Liver (tissue), 9 donors: ENCODE results near the gene CHAT. TPM values are rescaled to one million over a fixed set of nuclear protein-coding genes. Genes with fewer than 3 reads are reported as not detected.

Experiments
- DNase-seq: peaks from one replicate; pipeline ENCODE4 v3.0.0-alpha.2; 2017; ENCODE audit warnings: low spot score
- H3K27ac ChIP-seq, 2 donors: one replicate each; pipeline ENCODE4 v1.7.0; 2013; ENCODE audit warnings: inconsistent platforms in 2 of 2, low read length in 2 of 2, control low read depth in 1 of 2, low read depth in 1 of 2, mild to moderate bottlenecking in 1 of 2
- H3K27me3 ChIP-seq, 4 donors: one replicate each; pipeline versions ENCODE4 v1.6.1 to v1.7.0; 2013; ENCODE audit warnings: low read length in 3 of 4, inconsistent platforms in 1 of 4, mild to moderate bottlenecking in 1 of 4, moderate library complexity in 1 of 4; ENCODE audit not compliant: control insufficient read depth in 4 of 4, insufficient read depth in 4 of 4
- H3K36me3 ChIP-seq, 4 donors: one replicate each; pipeline versions ENCODE4 v1.6.1 to v1.7.0; 2013; ENCODE audit warnings: low read length in 3 of 4, mild to moderate bottlenecking in 3 of 4, low read depth in 1 of 4, moderate library complexity in 1 of 4; ENCODE audit not compliant: control insufficient read depth in 4 of 4, insufficient read depth in 3 of 4
- H3K4me1 ChIP-seq, 4 donors: one replicate each; pipeline versions ENCODE4 v1.6.1 to v1.7.0; 2013; ENCODE audit warnings: low read length in 3 of 4, mild to moderate bottlenecking in 3 of 4, moderate library complexity in 1 of 4; ENCODE audit not compliant: control insufficient read depth in 4 of 4, insufficient read depth in 4 of 4
- H3K4me3 ChIP-seq, 3 donors: one replicate each; pipeline versions ENCODE4 v1.6.1 to v1.7.0; 2013; ENCODE audit warnings: low read length in 3 of 3, control low read depth in 1 of 3, low read depth in 1 of 3, mild to moderate bottlenecking in 1 of 3
- H3K9ac ChIP-seq, 2 donors: one replicate each; pipeline ENCODE4 v1.7.0; 2013; ENCODE audit warnings: low read length in 2 of 2, mild to moderate bottlenecking in 2 of 2, moderate library complexity in 2 of 2, control low read depth in 1 of 2, low read depth in 1 of 2
- H3K9me3 ChIP-seq, 4 donors: one replicate each; pipeline versions ENCODE4 v1.6.1 to v1.7.0; 2013; ENCODE audit warnings: low read length in 3 of 4; ENCODE audit not compliant: control insufficient read depth in 4 of 4
- ATF3 ChIP-seq: IDR thresholded peaks from 2 replicates; pipeline ENCODE4 v1.6.1; 2016; ENCODE audit warnings: antibody characterized with exemption
- CTCF ChIP-seq: fragments of 150-350 bp; IDR thresholded peaks from 2 replicates; pipeline ENCODE4 v1.5.1; 2017; ENCODE audit warnings: improper control_type of control experiment, low read depth, low read length; ENCODE audit not compliant: missing input control
- EGR1 ChIP-seq, 2 donors: IDR thresholded peaks; 2 replicates each; pipeline ENCODE4 v1.6.1; 2016 to 2018; ENCODE audit warnings: antibody characterized with exemption in 2 of 2, low read depth in 2 of 2
- FOXA1 ChIP-seq: IDR thresholded peaks from 2 replicates; pipeline ENCODE4 v1.6.1; 2016; ENCODE audit warnings: antibody characterized with exemption
- FOXA2 ChIP-seq: IDR thresholded peaks from 2 replicates; pipeline ENCODE4 v1.6.1; 2016; ENCODE audit warnings: antibody characterized with exemption
- GABPA ChIP-seq, 2 donors: IDR thresholded peaks in 1 of 2; conservative IDR thresholded peaks in 1 of 2; 2 replicates each; pipeline ENCODE4 v1.6.1; 2016; ENCODE audit warnings: antibody characterized with exemption in 2 of 2, mild to moderate bottlenecking in 1 of 2, moderate library complexity in 1 of 2
- HNF4A ChIP-seq, 2 donors: conservative IDR thresholded peaks; 2 replicates each; pipeline ENCODE4 v1.6.1; 2016; ENCODE audit warnings: antibody characterized with exemption in 2 of 2, mild to moderate bottlenecking in 2 of 2
- HNF4G ChIP-seq: IDR thresholded peaks from 2 replicates; pipeline ENCODE4 v1.6.1; 2016; ENCODE audit warnings: antibody characterized with exemption
- JUND ChIP-seq, 2 donors: IDR thresholded peaks; 2 replicates each; pipeline ENCODE4 v1.6.1; 2016; ENCODE audit warnings: antibody characterized with exemption in 2 of 2
- MAX ChIP-seq: IDR thresholded peaks from 2 replicates; pipeline ENCODE4 v1.6.1; 2016; ENCODE audit warnings: antibody characterized with exemption
- NR2F2 ChIP-seq: IDR thresholded peaks from 2 replicates; pipeline ENCODE4 v1.6.1; 2016; ENCODE audit warnings: antibody characterized with exemption
- RXRA ChIP-seq, 2 donors: IDR thresholded peaks; 2 replicates each; pipeline ENCODE4 v1.6.1; 2017 to 2018; ENCODE audit warnings: antibody characterized with exemption in 2 of 2, mild to moderate bottlenecking in 1 of 2
- SP1 ChIP-seq: IDR thresholded peaks from 2 replicates; pipeline ENCODE4 v1.6.1; 2018; ENCODE audit warnings: antibody characterized with exemption, mild to moderate bottlenecking
- TAF1 ChIP-seq: conservative IDR thresholded peaks from 2 replicates; pipeline ENCODE4 v1.6.1; 2016; ENCODE audit warnings: antibody characterized with exemption, mild to moderate bottlenecking
- WGBS: extraction: QIAGEN DNeasy Blood & Tissue Kit; methylation state at CpG from one replicate; pipeline ENCODE4 v1.1.7; 2013; 5-methylcytosine and 5-hydroxymethylcytosine counted together
- polyA plus RNA-seq, 2 donors: library from polyadenylated mRNA; stranded (reverse) in 1 of 2; unstranded in 1 of 2; fragments of 200-250 nt in 1 of 2; fragments of >200 nt in 1 of 2; fragmentation: Nextera tagmentation in 1 of 2; extraction: Ambion mirVana in 1 of 2; gene quantifications; one replicate each; pipeline versions ENCODE4 v1.2.1 to v1.2.3, GENCODE V29; 2013 to 2015
- total RNA-seq, 2 donors: library from RNA; depleted of rRNA; stranded (reverse); fragments of >200 nt; gene quantifications; one replicate each; pipeline ENCODE4 v1.2.3, GENCODE V29; 2014
- TF ChIP-seq, protein P1 (sequence below): IDR thresholded peaks from 2 replicates; pipeline ENCODE4 v1.6.1; 2016; ENCODE audit warnings: antibody characterized with exemption, mild to moderate bottlenecking
- TF ChIP-seq, protein P2 (sequence below): IDR thresholded peaks from 2 replicates; pipeline ENCODE4 v1.6.1; 2016; ENCODE audit warnings: antibody characterized with exemption
- donor health status: healthy.
- donor health status: healthy.
- donor health status: healthy.
- donor health status: healthy.
- donor health status: healthy.

The CHAT gene
- total and polyA plus RNA-seq, 4 donors: not detected

DNA sequence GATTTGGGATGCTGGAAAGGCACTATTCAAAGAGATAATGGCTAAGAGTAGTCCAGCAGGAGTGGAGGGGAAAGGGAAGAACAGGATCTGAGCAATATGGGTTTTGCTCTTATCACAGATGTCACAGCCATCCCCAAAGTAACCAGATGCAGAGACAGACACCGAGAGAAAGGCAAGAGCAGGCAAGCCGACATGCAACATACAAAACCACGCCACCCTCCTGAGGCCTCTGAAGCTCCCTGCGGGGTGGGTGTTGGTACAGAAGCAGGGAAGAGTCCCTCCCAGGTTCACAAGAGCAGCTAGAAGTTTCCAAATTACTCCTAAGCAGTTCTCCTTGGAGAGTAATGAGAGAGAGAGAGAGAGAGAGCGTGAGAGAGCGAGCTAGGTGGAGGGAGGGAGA, 54.8 kb downstream of the CHAT start:
- H3K4me3 ChIP-seq: no peak overlapping the region
- DNase-seq: no peak
- peaks cover 0 to 5% (median 0%) of the 10 kb centered on the region in 4 donors for H3K27me3 ChIP-seq
- TF ChIP-seq EGR1 (IDR thresholded peaks at IDR 0.05; ENCODE audit: low read depth in 2 of 2) (no peak), JUND (IDR thresholded peaks at IDR 0.05) (no peak), MAX (no peak), RXRA (IDR thresholded peaks at IDR 0.05) (no peak), TAF1 (no peak), SP1 (no peak), GABPA (IDR thresholded peaks at IDR 0.05 in 1 of 2, conservative IDR thresholded peaks at IDR 0.05 in 1 of 2) (no peak), FOXA1 (no peak), ATF3 (no peak), HNF4G (no peak), HNF4A (conservative IDR thresholded peaks at IDR 0.05) (no peak), FOXA2 (no peak), CTCF (no peak), NR2F2 (no peak)
- TF ChIP-seq, protein P1, sequence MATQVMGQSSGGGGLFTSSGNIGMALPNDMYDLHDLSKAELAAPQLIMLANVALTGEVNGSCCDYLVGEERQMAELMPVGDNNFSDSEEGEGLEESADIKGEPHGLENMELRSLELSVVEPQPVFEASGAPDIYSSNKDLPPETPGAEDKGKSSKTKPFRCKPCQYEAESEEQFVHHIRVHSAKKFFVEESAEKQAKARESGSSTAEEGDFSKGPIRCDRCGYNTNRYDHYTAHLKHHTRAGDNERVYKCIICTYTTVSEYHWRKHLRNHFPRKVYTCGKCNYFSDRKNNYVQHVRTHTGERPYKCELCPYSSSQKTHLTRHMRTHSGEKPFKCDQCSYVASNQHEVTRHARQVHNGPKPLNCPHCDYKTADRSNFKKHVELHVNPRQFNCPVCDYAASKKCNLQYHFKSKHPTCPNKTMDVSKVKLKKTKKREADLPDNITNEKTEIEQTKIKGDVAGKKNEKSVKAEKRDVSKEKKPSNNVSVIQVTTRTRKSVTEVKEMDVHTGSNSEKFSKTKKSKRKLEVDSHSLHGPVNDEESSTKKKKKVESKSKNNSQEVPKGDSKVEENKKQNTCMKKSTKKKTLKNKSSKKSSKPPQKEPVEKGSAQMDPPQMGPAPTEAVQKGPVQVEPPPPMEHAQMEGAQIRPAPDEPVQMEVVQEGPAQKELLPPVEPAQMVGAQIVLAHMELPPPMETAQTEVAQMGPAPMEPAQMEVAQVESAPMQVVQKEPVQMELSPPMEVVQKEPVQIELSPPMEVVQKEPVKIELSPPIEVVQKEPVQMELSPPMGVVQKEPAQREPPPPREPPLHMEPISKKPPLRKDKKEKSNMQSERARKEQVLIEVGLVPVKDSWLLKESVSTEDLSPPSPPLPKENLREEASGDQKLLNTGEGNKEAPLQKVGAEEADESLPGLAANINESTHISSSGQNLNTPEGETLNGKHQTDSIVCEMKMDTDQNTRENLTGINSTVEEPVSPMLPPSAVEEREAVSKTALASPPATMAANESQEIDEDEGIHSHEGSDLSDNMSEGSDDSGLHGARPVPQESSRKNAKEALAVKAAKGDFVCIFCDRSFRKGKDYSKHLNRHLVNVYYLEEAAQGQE: no peak
- TF ChIP-seq, protein P2, sequence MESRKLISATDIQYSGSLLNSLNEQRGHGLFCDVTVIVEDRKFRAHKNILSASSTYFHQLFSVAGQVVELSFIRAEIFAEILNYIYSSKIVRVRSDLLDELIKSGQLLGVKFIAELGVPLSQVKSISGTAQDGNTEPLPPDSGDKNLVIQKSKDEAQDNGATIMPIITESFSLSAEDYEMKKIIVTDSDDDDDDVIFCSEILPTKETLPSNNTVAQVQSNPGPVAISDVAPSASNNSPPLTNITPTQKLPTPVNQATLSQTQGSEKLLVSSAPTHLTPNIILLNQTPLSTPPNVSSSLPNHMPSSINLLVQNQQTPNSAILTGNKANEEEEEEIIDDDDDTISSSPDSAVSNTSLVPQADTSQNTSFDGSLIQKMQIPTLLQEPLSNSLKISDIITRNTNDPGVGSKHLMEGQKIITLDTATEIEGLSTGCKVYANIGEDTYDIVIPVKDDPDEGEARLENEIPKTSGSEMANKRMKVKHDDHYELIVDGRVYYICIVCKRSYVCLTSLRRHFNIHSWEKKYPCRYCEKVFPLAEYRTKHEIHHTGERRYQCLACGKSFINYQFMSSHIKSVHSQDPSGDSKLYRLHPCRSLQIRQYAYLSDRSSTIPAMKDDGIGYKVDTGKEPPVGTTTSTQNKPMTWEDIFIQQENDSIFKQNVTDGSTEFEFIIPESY: no peak
- peaks cover 0 to 6% (median 0%) of the 10 kb centered on the region in 4 donors for H3K9me3 ChIP-seq
- 72% methylated on average over 6 of the region's 6 CpGs for WGBS
- no peaks in the 10 kb centered on the region for H3K36me3 ChIP-seq
- H3K9ac ChIP-seq: no peak overlapping the region
- no peak overlapping the region for H3K27ac ChIP-seq
- no peaks in the 10 kb centered on the region for H3K4me1 ChIP-seq
